K562 (cell line): ENCODE data around the gene MSI1.

Source experiments
- GATAD2A ChIP-seq: fragments of 450-650 bp; IDR thresholded peaks from 2 replicates; pipeline ENCODE4 v1.6.1; 2017
- HEY1 ChIP-seq: fragments of 250-450 bp; sonication (Bioruptor Pico); IDR thresholded peaks from 2 replicates; pipeline ENCODE4 v1.5.0; 2020; ENCODE audit warnings: mild to moderate bottlenecking, moderate library complexity, borderline replicate concordance
- HNRNPUL1 ChIP-seq: fragments of 200-400 bp; formaldehyde crosslinking; IDR thresholded peaks from 2 replicates; pipeline ENCODE4 v1.6.1; 2017; ENCODE audit warnings: low read length
- MAX ChIP-seq: sonication (generic); formaldehyde crosslinking; IDR thresholded peaks from 2 replicates; pipeline ENCODE4 v1.9.0; 2022; ENCODE audit warnings: mild to moderate bottlenecking, missing genetic modification reagents
- MXI1 ChIP-seq: IDR thresholded peaks from 2 replicates; pipeline ENCODE4 v1.6.1; 2011; ENCODE audit warnings: low read depth, mild to moderate bottlenecking, improper control_type of control experiment, low read length
- NFE2L1 ChIP-seq: fragments of 450-650 bp; IDR thresholded peaks from 2 replicates; pipeline ENCODE4 v1.6.1; 2016; ENCODE audit warnings: missing genetic modification characterization, low read depth, mild to moderate bottlenecking, missing compliant biosample characterization, moderate library complexity, borderline replicate concordance
- SIX5 ChIP-seq, 2 experiments: IDR thresholded peaks; 2 replicates each; pipeline ENCODE4 v1.6.1; 2011; ENCODE audit warnings: low read length in 2 of 2, borderline replicate concordance in 1 of 2, low read depth in 1 of 2, mild to moderate bottlenecking in 1 of 2, moderate library complexity in 1 of 2; ENCODE audit not compliant: insufficient read depth in 1 of 2
- TAF7 ChIP-seq: fragments of 450-650 bp; IDR thresholded peaks from 2 replicates; pipeline ENCODE4 v1.6.1; 2016; ENCODE audit warnings: missing genetic modification characterization, missing compliant biosample characterization
- TOE1 ChIP-seq, 2 experiments: fragments of 450-650 bp in 1 of 2; sonication (generic) in 1 of 2; formaldehyde crosslinking in 1 of 2; IDR thresholded peaks; 2 replicates each; pipeline versions ENCODE4 v1.7.1 to v1.8.0; 2016 to 2022; ENCODE audit warnings: borderline replicate concordance in 2 of 2, mild to moderate bottlenecking in 2 of 2, antibody characterized with exemption in 1 of 2, inconsistent platforms in 1 of 2, low read depth in 1 of 2, missing genetic modification reagents in 1 of 2, moderate library complexity in 1 of 2
- TF ChIP-seq, protein P1 (sequence below), 2 experiments: fragments of 450-650 bp; formaldehyde crosslinking in 1 of 2; IDR thresholded peaks; 2 replicates each; pipeline versions ENCODE4 v1.4.0 to v1.6.1; 2014 to 2020; ENCODE audit warnings: mild to moderate bottlenecking in 2 of 2, borderline replicate concordance in 1 of 2, low read depth in 1 of 2
- TF ChIP-seq, protein P2 (sequence below), 3 experiments: IDR thresholded peaks in 2 of 3; conservative IDR thresholded peaks in 1 of 3; 2 replicates each; pipeline ENCODE4 v1.5.1; 2011 to 2012; ENCODE audit warnings: low read length in 3 of 3, mild to moderate bottlenecking in 3 of 3, control low read depth in 2 of 3, improper control_type of control experiment in 1 of 3, inconsistent platforms in 1 of 3, low read depth in 1 of 3, mixed read lengths in 1 of 3, moderate library complexity in 1 of 3; ENCODE audit not compliant: insufficient read depth in 2 of 3
- TF ChIP-seq, protein P3 (sequence below): sonication (generic); formaldehyde crosslinking; IDR thresholded peaks from 2 replicates; pipeline ENCODE4 v1.8.1; 2022; ENCODE audit warnings: missing genetic modification reagents

DNA sequence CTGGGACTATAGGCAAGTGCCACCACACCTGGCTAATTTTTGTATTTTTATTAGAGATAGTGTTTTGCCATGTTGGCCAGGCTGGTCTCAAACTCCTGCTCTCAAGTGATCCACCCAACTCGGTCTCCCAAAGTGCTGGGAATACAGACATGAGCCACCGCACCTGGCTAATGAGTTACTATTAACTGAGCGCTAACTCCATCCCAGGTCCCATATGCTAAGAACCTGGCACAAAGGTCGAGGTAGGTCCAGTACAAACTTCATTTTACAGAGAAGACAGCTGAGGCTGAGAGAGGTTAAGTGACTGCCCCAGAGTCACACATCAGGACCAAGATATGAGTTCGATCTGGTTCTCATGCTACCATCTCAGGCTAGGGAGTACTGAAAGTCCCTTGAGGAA, 36.9 kb downstream of the MSI1 start:
- TF ChIP-seq, protein P1, sequence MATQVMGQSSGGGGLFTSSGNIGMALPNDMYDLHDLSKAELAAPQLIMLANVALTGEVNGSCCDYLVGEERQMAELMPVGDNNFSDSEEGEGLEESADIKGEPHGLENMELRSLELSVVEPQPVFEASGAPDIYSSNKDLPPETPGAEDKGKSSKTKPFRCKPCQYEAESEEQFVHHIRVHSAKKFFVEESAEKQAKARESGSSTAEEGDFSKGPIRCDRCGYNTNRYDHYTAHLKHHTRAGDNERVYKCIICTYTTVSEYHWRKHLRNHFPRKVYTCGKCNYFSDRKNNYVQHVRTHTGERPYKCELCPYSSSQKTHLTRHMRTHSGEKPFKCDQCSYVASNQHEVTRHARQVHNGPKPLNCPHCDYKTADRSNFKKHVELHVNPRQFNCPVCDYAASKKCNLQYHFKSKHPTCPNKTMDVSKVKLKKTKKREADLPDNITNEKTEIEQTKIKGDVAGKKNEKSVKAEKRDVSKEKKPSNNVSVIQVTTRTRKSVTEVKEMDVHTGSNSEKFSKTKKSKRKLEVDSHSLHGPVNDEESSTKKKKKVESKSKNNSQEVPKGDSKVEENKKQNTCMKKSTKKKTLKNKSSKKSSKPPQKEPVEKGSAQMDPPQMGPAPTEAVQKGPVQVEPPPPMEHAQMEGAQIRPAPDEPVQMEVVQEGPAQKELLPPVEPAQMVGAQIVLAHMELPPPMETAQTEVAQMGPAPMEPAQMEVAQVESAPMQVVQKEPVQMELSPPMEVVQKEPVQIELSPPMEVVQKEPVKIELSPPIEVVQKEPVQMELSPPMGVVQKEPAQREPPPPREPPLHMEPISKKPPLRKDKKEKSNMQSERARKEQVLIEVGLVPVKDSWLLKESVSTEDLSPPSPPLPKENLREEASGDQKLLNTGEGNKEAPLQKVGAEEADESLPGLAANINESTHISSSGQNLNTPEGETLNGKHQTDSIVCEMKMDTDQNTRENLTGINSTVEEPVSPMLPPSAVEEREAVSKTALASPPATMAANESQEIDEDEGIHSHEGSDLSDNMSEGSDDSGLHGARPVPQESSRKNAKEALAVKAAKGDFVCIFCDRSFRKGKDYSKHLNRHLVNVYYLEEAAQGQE (IDR thresholded peaks at IDR 0.05; ENCODE audit: borderline replicate concordance) = no peak
- TF ChIP-seq, protein P1 (CRISPR knock-in tag; IDR thresholded peaks at IDR 0.05; ENCODE audit: low read depth) = no peak
- TF ChIP-seq, protein P2, sequence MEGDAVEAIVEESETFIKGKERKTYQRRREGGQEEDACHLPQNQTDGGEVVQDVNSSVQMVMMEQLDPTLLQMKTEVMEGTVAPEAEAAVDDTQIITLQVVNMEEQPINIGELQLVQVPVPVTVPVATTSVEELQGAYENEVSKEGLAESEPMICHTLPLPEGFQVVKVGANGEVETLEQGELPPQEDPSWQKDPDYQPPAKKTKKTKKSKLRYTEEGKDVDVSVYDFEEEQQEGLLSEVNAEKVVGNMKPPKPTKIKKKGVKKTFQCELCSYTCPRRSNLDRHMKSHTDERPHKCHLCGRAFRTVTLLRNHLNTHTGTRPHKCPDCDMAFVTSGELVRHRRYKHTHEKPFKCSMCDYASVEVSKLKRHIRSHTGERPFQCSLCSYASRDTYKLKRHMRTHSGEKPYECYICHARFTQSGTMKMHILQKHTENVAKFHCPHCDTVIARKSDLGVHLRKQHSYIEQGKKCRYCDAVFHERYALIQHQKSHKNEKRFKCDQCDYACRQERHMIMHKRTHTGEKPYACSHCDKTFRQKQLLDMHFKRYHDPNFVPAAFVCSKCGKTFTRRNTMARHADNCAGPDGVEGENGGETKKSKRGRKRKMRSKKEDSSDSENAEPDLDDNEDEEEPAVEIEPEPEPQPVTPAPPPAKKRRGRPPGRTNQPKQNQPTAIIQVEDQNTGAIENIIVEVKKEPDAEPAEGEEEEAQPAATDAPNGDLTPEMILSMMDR (IDR thresholded peaks at IDR 0.05 in 2 of 3, conservative IDR thresholded peaks at IDR 0.05 in 1 of 3; ENCODE audit: insufficient read depth in 2 of 3, low read depth in 1 of 3, low read length in 3 of 3) = no peak
- TF ChIP-seq GATAD2A (no peak), TOE1 (IDR thresholded peaks at IDR 0.05; ENCODE audit: borderline replicate concordance) (no peak), TOE1 (CRISPR knock-in tag; IDR thresholded peaks at IDR 0.05; ENCODE audit: borderline replicate concordance, low read depth) (no peak), HNRNPUL1 (no peak), MAX (no peak), HEY1 (no peak), TAF7 (no peak), NFE2L1 (tag) (no peak), MXI1 (no peak), SIX5 (IDR thresholded peaks at IDR 0.05; ENCODE audit: borderline replicate concordance in 1 of 2, insufficient read depth in 1 of 2, low read depth in 1 of 2, low read length in 2 of 2) (no peak)
- TF ChIP-seq, protein P3, sequence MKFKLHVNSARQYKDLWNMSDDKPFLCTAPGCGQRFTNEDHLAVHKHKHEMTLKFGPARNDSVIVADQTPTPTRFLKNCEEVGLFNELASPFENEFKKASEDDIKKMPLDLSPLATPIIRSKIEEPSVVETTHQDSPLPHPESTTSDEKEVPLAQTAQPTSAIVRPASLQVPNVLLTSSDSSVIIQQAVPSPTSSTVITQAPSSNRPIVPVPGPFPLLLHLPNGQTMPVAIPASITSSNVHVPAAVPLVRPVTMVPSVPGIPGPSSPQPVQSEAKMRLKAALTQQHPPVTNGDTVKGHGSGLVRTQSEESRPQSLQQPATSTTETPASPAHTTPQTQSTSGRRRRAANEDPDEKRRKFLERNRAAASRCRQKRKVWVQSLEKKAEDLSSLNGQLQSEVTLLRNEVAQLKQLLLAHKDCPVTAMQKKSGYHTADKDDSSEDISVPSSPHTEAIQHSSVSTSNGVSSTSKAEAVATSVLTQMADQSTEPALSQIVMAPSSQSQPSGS = no peak
